ENCODE data around the gene UGT1A10. TPM values are rescaled to one million over a fixed set of nuclear protein-coding genes. Genes with fewer than 3 reads are reported as not detected.

UGT1A10 gene
- total and polyA plus RNA-seq, 10 of the 15 experiments (the other 5 are each of a cell fraction or from before 2014, with no cell fraction given), result not detected

GRCh38 chr2:233795735-233796171, 159.5 kb downstream of the UGT1A10 start (continued):
- TF ChIP-seq KLF5 (IDR thresholded peaks at IDR 0.05; ENCODE audit: partially characterized antibody), result no peak
- TF ChIP-seq NBN (IDR thresholded peaks at IDR 0.05), result no peak
- no peak for TF ChIP-seq MEF2A (IDR thresholded peaks at IDR 0.05; ENCODE audit: insufficient read depth, low read depth, low read length)
- TF ChIP-seq USF2 (IDR thresholded peaks at IDR 0.05; ENCODE audit: borderline replicate concordance, low read depth, low read length), result no peak
- no peak for TF ChIP-seq USF1 (IDR thresholded peaks at IDR 0.05; ENCODE audit: borderline replicate concordance, extremely low read length, insufficient read depth, low read depth, low read length)

- Histone ChIP-seq H4K20me1 (ENCODE audit: control insufficient read depth, insufficient read depth) (no peaks in the 10 kb centered on the region), H3K27me3 (replicated peaks in 1 of 2; ENCODE audit: control insufficient read depth in 2 of 2, insufficient read depth in 2 of 2, low read length in 1 of 2) (no peaks in the 10 kb centered on the region; a peak in 2 of 4 replicates), H3K36me3 (ENCODE audit: control insufficient read depth in 2 of 2, insufficient read depth in 2 of 2, low read length in 1 of 2) (no peaks in the 10 kb centered on the region), H3K9ac (ENCODE audit: control insufficient read depth, insufficient read depth, low read length) (no peak overlapping the region), H3K4me3 (no peak overlapping the region), H2AFZ (ENCODE audit: control insufficient read depth, low read depth, low read length) (no peak overlapping the region), H3K27ac (ENCODE audit: control insufficient read depth, insufficient read depth) (no peak overlapping the region), H3K4me2 (ENCODE audit: control insufficient read depth, insufficient read depth) (no peak overlapping the region), H3K9me3 (replicated peaks; ENCODE audit: control insufficient read depth, insufficient read depth, low read length) (no peaks in the 10 kb centered on the region), H3K4me1 (ENCODE audit: control insufficient read depth, insufficient read depth, low read length) (no peaks in the 10 kb centered on the region), H3K79me2 (ENCODE audit: control insufficient read depth, insufficient read depth, low read length) (no peaks in the 10 kb centered on the region)
- WGBS (ENCODE audit: insufficient coverage, insufficient replicate concordance, low lambda C conversion rate, missing lambda C conversion rate), result 38% methylated on average over 8 of the region's 9 CpGs
- intact Hi-C loops (cut with micrococcal nuclease; ENCODE audit: unreplicated experiment), result no loop called here
- in situ Hi-C loops (cut with MboI), result no loop called here
- POLR2A ChIA-PET, result no interaction called here
- SMC1A ChIA-PET (ENCODE audit: uncharacterized antibody, unreplicated experiment), result no interaction called here
- ATAC-seq (no peak), FAIRE-seq (no peak), DNase-seq (ENCODE audit: low read depth, low spot score) (no peak)
- RAD21 ChIA-PET (ENCODE audit: unreplicated experiment), result no interaction called here
- BruUV-seq (replicated peaks), result no TSS peak
- CTCF ChIA-PET, result interaction anchor here (0.7 kb wide), 1 partner anchor 16 kb away, joined by 3 read pairs; no protein-coding TSS in a partner anchor
- no peak for TF ChIP-seq KAT2A (conservative IDR thresholded peaks at IDR 0.05; ENCODE audit: control insufficient read depth, low read depth, low read length)
- TF ChIP-seq HDAC6 (IDR thresholded peaks at IDR 0.05; ENCODE audit: unreplicated experiment), result no peak
- no peak for TF ChIP-seq CBX3 (IDR thresholded peaks at IDR 0.05; ENCODE audit: borderline replicate concordance, low read depth)
- no peak for TF ChIP-seq POLR2AphosphoS5 (IDR thresholded peaks at IDR 0.05; ENCODE audit: low read length)
- TF ChIP-seq, protein P1, sequence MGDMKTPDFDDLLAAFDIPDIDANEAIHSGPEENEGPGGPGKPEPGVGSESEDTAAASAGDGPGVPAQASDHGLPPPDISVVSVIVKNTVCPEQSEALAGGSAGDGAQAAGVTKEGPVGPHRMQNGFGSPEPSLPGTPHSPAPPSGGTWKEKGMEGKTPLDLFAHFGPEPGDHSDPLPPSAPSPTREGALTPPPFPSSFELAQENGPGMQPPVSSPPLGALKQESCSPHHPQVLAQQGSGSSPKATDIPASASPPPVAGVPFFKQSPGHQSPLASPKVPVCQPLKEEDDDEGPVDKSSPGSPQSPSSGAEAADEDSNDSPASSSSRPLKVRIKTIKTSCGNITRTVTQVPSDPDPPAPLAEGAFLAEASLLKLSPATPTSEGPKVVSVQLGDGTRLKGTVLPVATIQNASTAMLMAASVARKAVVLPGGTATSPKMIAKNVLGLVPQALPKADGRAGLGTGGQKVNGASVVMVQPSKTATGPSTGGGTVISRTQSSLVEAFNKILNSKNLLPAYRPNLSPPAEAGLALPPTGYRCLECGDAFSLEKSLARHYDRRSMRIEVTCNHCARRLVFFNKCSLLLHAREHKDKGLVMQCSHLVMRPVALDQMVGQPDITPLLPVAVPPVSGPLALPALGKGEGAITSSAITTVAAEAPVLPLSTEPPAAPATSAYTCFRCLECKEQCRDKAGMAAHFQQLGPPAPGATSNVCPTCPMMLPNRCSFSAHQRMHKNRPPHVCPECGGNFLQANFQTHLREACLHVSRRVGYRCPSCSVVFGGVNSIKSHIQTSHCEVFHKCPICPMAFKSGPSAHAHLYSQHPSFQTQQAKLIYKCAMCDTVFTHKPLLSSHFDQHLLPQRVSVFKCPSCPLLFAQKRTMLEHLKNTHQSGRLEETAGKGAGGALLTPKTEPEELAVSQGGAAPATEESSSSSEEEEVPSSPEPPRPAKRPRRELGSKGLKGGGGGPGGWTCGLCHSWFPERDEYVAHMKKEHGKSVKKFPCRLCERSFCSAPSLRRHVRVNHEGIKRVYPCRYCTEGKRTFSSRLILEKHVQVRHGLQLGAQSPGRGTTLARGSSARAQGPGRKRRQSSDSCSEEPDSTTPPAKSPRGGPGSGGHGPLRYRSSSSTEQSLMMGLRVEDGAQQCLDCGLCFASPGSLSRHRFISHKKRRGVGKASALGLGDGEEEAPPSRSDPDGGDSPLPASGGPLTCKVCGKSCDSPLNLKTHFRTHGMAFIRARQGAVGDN (IDR thresholded peaks at IDR 0.05), result no peak
- no peak for TF ChIP-seq JUNB (IDR thresholded peaks at IDR 0.05)
- no peak for TF ChIP-seq TBL1XR1 (IDR thresholded peaks at IDR 0.05; ENCODE audit: low read depth, low read length)
- no peak for TF ChIP-seq POLR2AphosphoS2 (IDR thresholded peaks at IDR 0.05; ENCODE audit: low read depth, low read length)
- TF ChIP-seq, protein P2, sequence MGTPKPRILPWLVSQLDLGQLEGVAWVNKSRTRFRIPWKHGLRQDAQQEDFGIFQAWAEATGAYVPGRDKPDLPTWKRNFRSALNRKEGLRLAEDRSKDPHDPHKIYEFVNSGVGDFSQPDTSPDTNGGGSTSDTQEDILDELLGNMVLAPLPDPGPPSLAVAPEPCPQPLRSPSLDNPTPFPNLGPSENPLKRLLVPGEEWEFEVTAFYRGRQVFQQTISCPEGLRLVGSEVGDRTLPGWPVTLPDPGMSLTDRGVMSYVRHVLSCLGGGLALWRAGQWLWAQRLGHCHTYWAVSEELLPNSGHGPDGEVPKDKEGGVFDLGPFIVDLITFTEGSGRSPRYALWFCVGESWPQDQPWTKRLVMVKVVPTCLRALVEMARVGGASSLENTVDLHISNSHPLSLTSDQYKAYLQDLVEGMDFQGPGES (IDR thresholded peaks at IDR 0.05), result no peak
- TF ChIP-seq SREBF1 (IDR thresholded peaks at IDR 0.05; ENCODE audit: low read length), result no peak
- no peak for TF ChIP-seq ZBED1 (IDR thresholded peaks at IDR 0.05; ENCODE audit: borderline replicate concordance)
Observed at GRCh38 chr2:233796254-233796653, 160.0 kb downstream of the UGT1A10 start.

Measured in GM12878 (cell line).